Kasumi-1 (cell line): ENCODE data around the gene C16orf95.

Source experiments
- DNase-seq, 2 experiments: peaks; one replicate each; lab custom pipeline; 2025; lab: John Stamatoyannopoulos, UW

The C16orf95 gene

GRCh38 chr16:87332150-87332549, 15.0 kb upstream of the C16orf95 start:
- DNase-seq = no peak

GRCh38 chr16:87331241-87331801, 14.1 kb upstream of the C16orf95 start:
- no peak for DNase-seq

DNA sequence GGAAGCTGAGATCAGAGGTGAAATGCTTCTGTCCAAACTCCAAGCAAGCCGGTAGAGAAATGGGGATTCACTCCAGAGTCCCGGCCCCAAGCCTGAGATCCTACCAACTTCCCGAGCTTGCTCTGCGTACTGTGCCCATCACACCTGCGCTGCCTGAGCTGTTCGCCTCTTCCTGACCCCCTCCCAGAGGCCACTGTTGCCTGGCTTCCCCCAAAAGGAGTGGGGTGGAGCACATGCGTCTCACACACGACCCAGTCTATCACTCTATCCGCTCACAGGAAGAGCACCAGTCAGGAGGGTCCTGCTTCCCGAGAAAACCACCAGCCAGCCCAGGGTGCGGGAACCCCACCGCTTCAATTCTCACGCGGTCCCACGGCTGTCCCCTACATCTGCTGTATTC, 13.5 kb upstream of the C16orf95 start:
- DNase-seq = no peak

GRCh38 chr16:87330257-87330624, 13.0 kb upstream of the C16orf95 start:
- DNase-seq = no peak

DNA sequence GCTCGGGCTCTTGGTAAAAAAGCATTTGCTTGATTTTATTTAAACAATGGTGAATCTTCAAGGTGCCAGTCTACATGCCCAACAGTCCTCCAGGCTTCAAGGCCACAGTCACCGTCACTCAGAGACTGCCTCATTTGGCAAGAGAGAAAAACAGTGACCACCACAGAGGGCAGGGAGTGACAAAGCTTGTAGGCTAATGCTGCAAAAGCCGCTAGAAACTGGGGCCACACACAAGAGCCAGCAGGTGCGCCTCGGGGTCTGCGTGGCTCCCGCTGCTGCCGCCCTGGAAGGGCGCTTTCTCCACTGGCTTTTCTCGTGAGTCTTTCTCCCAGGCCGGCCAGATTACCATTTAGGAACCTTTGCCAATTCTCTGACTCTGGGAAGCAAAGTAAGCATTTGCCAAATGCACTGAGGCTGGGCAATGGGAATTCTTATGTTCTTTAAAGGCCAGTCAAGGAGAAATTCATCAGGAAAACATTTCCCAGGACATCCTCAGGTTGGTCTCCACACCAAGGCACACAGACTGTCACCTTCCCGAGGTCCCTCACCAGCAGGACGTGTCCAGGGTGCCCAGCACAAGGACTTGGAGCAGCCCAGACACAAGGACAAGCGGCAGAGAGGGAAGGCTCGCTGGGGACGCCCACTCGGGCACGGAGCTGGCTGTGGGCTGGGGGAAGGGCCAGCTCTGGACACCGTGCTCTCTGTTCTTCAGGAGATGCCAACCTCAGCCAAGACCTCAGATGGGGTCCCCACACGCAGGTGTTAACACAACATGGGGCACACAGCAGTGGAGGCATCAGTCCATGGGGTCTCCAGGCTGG, 12.5 kb upstream of the C16orf95 start:
- DNase-seq = no peak

- no peak for DNase-seq
Observed at GRCh38 chr16:87328846-87329245, 11.7 kb upstream of the C16orf95 start.

- no peak for DNase-seq
Observed at GRCh38 chr16:87327798-87328495, 10.8 kb upstream of the C16orf95 start.

GRCh38 chr16:87326151-87326571, 9.0 kb upstream of the C16orf95 start:
- DNase-seq = no peak

DNA sequence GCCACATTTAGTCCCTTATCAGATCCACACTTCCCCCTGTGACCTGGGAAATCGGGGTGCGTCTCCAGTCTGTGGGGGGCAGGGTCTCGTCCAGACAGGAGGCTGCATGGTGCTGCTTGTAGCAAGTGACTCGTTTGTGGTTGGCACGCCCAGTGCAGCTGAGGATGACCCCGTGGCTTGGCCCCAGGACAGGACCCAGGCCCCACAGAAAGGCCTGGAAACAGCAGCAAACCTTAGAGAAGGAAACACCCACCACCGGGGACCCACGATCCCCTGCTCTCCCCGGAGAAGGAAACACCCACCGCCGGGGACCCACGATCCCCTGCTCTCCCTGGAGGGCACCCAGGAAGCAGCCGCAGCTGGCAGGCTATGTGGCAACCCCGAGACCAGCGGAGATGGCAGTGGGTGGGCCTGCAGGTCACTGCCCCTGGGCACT, 8.2 kb upstream of the C16orf95 start:
- no peak for DNase-seq

DNA sequence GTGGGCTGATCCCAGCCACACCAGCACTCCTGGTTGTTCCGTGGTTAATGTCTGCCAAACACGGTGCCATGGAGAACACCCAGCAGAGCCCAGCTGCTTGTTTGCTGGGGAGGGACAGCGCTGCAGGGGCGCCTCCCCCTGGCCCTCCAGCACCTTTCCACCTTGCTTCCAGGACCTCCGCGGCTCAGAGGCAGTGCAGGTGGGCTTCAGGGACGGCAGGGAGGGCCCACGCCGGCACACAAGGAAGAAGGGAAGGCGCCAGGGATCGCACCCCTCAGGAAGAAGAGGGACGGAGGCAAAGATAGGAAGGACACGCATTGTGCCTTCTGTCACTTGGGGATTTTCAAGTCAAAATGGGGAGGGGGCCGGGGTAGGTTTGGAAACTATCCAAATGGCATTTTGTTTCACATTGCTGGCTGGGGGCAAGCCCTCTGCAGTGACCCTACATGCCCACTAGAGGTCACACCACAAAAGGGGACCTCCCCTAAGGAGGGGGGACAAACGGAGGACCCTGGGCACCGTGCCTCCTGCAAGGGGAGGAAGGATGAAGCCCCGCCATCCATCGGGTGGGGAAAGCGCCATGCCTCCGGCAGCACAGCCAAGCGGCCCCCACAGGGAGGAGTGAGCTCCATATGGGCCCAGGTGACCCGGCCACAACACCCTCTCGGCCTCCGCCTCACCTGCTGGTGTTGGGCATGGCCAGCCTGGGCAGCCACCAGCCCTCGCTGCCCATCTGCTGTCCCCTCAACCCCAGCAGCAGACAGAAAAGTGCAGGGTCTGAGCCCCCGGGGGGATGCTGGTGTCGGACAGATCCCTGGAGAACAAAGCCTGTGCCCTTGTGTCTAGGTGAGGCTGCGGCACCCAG, 7.5 kb upstream of the C16orf95 start:
- peak in 1 of 2 experiments; percentile 10 for DNase-seq

GRCh38 chr16:87323727-87324410, 6.7 kb upstream of the C16orf95 start:
- DNase-seq = no peak

DNA sequence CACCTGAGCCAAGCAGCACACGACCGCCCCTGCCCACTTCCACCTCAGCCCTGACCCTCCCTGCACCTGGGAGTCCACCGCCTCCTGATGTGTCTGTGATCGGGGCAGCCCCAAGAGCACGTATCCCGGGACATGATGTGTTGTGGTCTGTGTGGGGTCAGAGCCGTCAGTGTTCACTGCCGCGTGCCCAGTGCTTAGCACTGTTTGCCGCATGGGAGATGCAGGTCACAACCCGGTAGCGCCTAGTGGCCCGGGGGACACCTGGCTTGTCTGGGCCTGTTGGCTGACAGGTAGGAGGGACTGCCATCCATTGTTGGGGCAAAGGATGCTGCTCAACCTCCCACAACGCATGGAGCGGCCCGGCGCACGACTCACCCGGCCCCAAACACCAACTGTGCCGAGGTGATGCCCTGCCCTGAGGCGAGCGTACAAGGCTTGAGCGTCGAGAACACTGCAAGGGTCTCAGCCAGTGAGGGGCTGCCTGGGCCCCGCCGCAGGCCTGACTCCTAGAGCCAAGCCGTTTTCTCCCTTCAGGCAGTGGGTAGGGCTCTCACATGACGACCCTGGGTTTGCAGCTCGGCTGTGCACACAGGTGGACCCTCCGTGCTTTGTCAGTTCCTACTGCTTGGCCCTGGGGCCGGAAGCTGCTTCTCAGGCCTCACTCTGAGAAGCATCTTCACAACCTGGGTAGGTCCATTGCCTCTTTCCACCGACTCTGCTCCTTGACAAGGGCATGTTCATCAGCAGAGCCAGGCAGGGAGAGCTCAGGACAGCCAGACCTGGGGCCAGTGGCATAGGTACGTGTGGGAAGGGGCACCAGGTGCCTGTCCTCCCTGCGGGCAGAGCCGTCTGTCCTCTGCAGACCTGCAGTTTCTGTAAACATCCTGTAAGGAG, 5.9 kb upstream of the C16orf95 start:
- DNase-seq = no peak

GRCh38 chr16:87322360-87322759, 5.2 kb upstream of the C16orf95 start:
- no peak for DNase-seq

DNA sequence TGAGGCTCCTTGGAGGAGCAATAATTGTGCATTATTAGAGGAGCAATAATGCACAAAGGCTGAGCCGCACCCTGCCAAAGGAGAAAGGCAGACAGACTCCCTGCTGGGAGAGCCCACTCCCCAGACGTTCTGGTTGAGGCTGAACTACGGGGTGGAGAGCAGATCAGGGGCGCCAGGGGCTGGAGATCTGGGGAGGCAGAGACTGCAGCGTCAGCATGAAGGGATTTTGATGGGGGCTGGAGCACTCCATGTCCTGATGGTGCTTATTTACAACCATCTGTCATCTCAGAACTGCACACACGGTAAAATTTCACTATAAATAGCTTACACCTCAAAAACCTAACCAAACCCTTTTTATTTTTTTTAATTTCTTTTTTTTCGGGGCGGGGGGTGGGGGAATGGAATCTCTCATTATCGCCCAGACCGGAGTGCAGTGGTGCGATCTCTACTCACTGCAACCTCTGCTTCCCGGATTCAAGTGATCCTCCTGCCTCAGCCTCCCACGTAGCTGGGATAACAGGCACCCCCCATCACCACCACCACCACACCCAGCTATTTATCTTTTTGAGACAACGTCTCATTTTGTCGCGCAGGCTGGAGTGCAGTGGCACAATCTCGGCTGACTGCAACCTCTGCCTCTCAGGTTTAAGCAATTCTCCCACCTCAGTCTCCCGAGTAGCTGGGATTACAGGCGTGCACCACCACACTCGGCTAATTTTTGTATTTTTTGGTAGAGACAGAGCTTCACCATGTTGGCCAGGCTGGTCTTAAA, 4.3 kb upstream of the C16orf95 start:
- DNase-seq = no peak

DNA sequence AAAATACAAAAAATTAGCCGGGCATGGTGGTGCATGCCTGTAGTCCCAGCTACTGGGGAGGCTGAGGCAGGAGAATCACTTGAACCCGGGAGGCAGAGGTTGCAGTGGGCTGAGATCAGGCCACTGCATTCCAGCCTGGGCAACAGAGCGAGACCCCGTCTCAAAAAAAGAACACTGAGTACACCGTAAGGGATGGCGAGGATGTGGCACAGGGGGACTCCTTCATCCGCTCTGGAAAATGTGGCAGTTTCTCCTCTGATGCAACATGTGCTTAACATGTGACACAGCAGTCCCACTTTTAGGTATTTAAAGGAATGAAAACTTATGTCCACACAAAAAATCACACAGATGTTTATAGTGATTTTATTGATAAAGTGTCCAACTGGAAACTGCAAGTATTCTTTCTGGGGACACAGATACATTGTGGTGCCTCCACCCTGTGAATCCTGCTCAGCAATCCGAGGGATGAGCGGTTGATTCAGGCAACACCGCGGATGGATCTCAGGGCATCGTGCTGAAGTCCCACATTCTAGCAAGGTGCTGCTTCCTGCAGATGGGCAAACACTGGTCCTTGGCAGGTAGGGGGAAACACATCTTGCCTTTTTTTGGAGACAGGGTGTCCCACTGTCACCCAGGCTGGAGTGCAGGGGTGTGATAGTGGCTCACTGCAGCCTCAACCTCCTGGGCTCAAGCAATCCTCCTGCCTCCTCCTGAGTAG, 3.5 kb upstream of the C16orf95 start:
- DNase-seq = no peak

GRCh38 chr16:87319997-87320491, 2.9 kb upstream of the C16orf95 start:
- DNase-seq = no peak

DNA sequence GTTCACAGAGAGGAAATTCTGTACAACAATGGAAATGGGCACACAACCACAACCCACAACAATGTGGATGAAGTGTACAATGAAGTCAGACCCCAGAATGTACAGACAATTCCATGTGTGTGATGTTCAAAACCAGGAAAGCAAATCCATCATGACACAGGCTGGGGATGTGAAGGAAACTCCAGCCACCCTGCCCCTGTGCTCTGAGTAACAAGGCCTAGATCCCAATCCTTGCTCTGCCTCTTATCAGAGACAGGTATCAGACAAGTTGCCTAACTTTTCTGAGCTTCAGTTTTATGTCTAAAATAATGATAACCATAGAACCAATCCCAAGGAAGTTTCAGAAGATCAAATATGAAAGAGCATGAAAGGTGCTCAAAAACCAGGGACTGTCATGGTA, 1.8 kb upstream of the C16orf95 start:
- DNase-seq = no peak

DNA sequence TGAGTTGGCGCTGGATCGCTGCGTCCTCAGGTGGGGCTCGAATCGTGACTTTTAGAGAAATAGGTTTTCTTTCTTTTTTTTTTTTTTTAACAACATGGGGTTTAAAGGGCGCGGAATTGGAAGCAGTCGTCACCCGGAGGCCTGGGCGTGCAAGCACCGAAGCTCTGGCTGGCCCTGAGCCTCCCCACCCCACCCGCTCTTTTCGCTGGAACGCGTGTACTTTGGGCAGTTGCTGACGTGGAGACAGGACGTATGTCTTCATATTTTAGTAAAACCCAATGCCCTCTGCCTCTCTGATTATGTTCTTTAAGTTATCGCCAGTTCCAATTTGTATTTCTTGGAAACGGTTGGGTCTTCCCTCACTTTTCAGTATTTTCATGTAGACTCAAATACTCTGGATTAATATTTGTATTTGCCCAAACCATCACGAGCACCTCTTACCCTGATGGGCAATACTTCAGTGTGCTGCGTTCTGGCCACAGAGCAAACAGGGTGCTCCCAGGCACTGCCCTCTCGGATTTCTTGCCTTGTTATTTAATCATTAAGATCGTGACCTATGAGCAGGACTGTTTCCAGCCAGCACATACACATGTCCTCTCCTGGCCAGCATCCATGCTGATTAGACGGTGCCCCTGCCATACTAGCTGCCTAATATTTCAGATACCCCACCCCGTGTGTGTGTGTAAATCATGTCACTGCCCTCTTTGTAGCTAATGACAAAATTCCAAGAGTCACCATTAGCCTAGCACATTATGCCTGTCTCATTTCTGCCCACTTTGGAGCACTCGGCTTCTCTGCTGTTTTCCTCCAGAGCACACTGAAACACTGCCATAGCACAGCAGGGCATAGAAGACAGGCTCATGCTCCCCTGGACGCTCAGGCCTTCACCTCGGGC, 805 bp upstream of the C16orf95 start:
- peak; percentile 49 to 56 for DNase-seq
